G401 (cell line): ENCODE data around the gene IRAK1BP1. TPM values are rescaled to one million over a fixed set of nuclear protein-coding genes. Genes with fewer than 3 reads are reported as not detected.

Experiments used
- total RNA-seq: library from RNA; depleted of rRNA; stranded (reverse); fragments of >200 nt; shearing (Covaris generic); gene quantifications from 2 replicates; pipeline ENCODE4 v1.2.3, GENCODE V29; 2014; rRNA removed

Gene IRAK1BP1
- total RNA-seq, 1 experiment from 2014 or later: 9.2 TPM

Other genes with a start within 250 kb of the IRAK1BP1 start
- gene PHIP, start 210.7 kb downstream of the IRAK1BP1 start, total RNA-seq: 13.9 and 23.1 TPM in 2 replicates